T-helper 2 cell treated with Interferon-gamma antibody and Interleukin-4, amounts not matched to agents 5 μg/mL and 100 μg/mL, for 36 hours (primary cell): ENCODE data around the gene GOLGA6D.
"Not testable (repeated sequence)": the region's sequence is repeated elsewhere in the genome, so short reads cannot be mapped to it uniquely, and the experiment has no call there.

Experiments used
- DNase-seq: peaks from one replicate; pipeline ENCODE4 v3.0.0; 2021; ENCODE audit warnings: low spot score
- H3K27ac Mint-ChIP-seq: one replicate; pipeline ENCODE4 v1.8.0; 2021; ENCODE audit warnings: mild to moderate bottlenecking, mixed read lengths
- H3K27me3 Mint-ChIP-seq: one replicate; pipeline ENCODE4 v1.8.0; 2021; ENCODE audit warnings: low read depth, mixed read lengths
- H3K36me3 Mint-ChIP-seq: one replicate; pipeline ENCODE4 v1.8.0; 2021; ENCODE audit warnings: low read depth, mixed read lengths
- H3K4me1 Mint-ChIP-seq: one replicate; pipeline ENCODE4 v1.8.0; 2021; ENCODE audit warnings: low read depth, mixed read lengths
- H3K4me3 Mint-ChIP-seq: one replicate; pipeline ENCODE4 v1.8.0; 2022; ENCODE audit warnings: mild to moderate bottlenecking, moderate library complexity, mixed read lengths
- H3K9me3 Mint-ChIP-seq: one replicate; pipeline ENCODE4 v1.8.0; 2021; ENCODE audit warnings: mixed read lengths

GOLGA6D gene

GRCh38 chr15:75307778-75308390 lies 25.2 kb downstream of the GOLGA6D start:
- Mint-ChIP-seq H3K27me3 (peaks cover 47% of the 10 kb centered on the region), H3K27ac (no peak overlapping the region), H3K36me3 (no peaks in the 10 kb centered on the region), H3K9me3 (no peaks in the 10 kb centered on the region), H3K4me3 (no peak overlapping the region), H3K4me1 (peaks cover 2% of the 10 kb centered on the region)
- no peak for DNase-seq

GRCh38 chr15:75309711-75310110 lies 27.1 kb downstream of the GOLGA6D start:
- DNase-seq, result no peak
- H3K36me3 Mint-ChIP-seq, result no peaks in the 10 kb centered on the region
- no peak overlapping the region for H3K27ac Mint-ChIP-seq
- H3K4me1 Mint-ChIP-seq, result peaks cover 2% of the 10 kb centered on the region
- H3K4me3 Mint-ChIP-seq, result no peak overlapping the region
- peaks cover 35% of the 10 kb centered on the region for H3K27me3 Mint-ChIP-seq
- H3K9me3 Mint-ChIP-seq, result no peaks in the 10 kb centered on the region

GRCh38 chr15:75312548-75312947 lies 29.9 kb downstream of the GOLGA6D start:
- not testable (repeated sequence) for H3K4me3 Mint-ChIP-seq

GRCh38 chr15:75313116-75313845 lies 30.6 kb downstream of the GOLGA6D start:
- Mint-ChIP-seq H3K9me3 (no peaks in the 10 kb centered on the region), H3K27me3 (peaks cover 16% of the 10 kb centered on the region), H3K4me1 (no peaks in the 10 kb centered on the region), H3K36me3 (no peaks in the 10 kb centered on the region), H3K27ac (no peak overlapping the region), H3K4me3 (no peak overlapping the region)
- no peak for DNase-seq

More at GRCh38 chr15:75312548-75312947, 29.9 kb downstream of the GOLGA6D start:
- H3K36me3 Mint-ChIP-seq, DNase-seq, H3K27ac Mint-ChIP-seq, H3K4me1 Mint-ChIP-seq, H3K9me3 Mint-ChIP-seq: not testable (repeated sequence)
- peaks cover 22% of the 10 kb centered on the region for H3K27me3 Mint-ChIP-seq

GRCh38 chr15:75314552-75315290 lies 32.1 kb downstream of the GOLGA6D start:
- Mint-ChIP-seq H3K4me1 (no peaks in the 10 kb centered on the region), H3K27ac (no peak overlapping the region)

GRCh38 chr15:75319231-75319897 lies 36.7 kb downstream of the GOLGA6D start:
- not testable (repeated sequence) for H3K27me3 Mint-ChIP-seq, H3K9me3 Mint-ChIP-seq, H3K27ac Mint-ChIP-seq

More at GRCh38 chr15:75314552-75315290, 32.1 kb downstream of the GOLGA6D start:
- no peaks in the 10 kb centered on the region for H3K9me3 Mint-ChIP-seq
- H3K36me3 Mint-ChIP-seq, result no peaks in the 10 kb centered on the region
- no peak for DNase-seq
- peaks cover 7% of the 10 kb centered on the region for H3K27me3 Mint-ChIP-seq
- H3K4me3 Mint-ChIP-seq, result no peak overlapping the region

GRCh38 chr15:75321711-75322110 lies 39.1 kb downstream of the GOLGA6D start:
- no peaks in the 10 kb centered on the region for H3K4me1 Mint-ChIP-seq
- no peak overlapping the region for H3K27ac Mint-ChIP-seq
- DNase-seq, result no peak
- H3K4me3 Mint-ChIP-seq, result no peak overlapping the region
- H3K9me3 Mint-ChIP-seq, result no peaks in the 10 kb centered on the region
- H3K36me3 Mint-ChIP-seq, result no peaks in the 10 kb centered on the region
- peaks cover 8% of the 10 kb centered on the region for H3K27me3 Mint-ChIP-seq

More at GRCh38 chr15:75319231-75319897, 36.7 kb downstream of the GOLGA6D start:
- not testable (repeated sequence) for DNase-seq, H3K4me1 Mint-ChIP-seq, H3K4me3 Mint-ChIP-seq, H3K36me3 Mint-ChIP-seq

GRCh38 chr15:75325922-75326321 lies 43.3 kb downstream of the GOLGA6D start:
- Mint-ChIP-seq H3K4me3 (no peak overlapping the region), H3K27me3 (peaks cover 6% of the 10 kb centered on the region), H3K27ac (no peak overlapping the region), H3K4me1 (no peaks in the 10 kb centered on the region), H3K36me3 (no peaks in the 10 kb centered on the region), H3K9me3 (no peaks in the 10 kb centered on the region)
- no peak for DNase-seq

GRCh38 chr15:75327005-75327404 lies 44.4 kb downstream of the GOLGA6D start:
- Mint-ChIP-seq H3K36me3 (no peaks in the 10 kb centered on the region), H3K4me1 (no peaks in the 10 kb centered on the region), H3K27ac (no peak overlapping the region), H3K9me3 (no peaks in the 10 kb centered on the region), H3K4me3 (no peak overlapping the region), H3K27me3 (peaks cover 1% of the 10 kb centered on the region)
- no peak for DNase-seq

- DNase-seq, result no peak
- no peaks in the 10 kb centered on the region for H3K36me3 Mint-ChIP-seq
- no peaks in the 10 kb centered on the region for H3K9me3 Mint-ChIP-seq
- H3K4me3 Mint-ChIP-seq, result no peak overlapping the region
- no peak overlapping the region for H3K27ac Mint-ChIP-seq
- H3K4me1 Mint-ChIP-seq, result no peaks in the 10 kb centered on the region
- no peaks in the 10 kb centered on the region for H3K27me3 Mint-ChIP-seq
Measured at GRCh38 chr15:75327491-75327890, 44.9 kb downstream of the GOLGA6D start.

- no peaks in the 10 kb centered on the region for H3K4me1 Mint-ChIP-seq
- DNase-seq, result no peak
- H3K4me3 Mint-ChIP-seq, result no peak overlapping the region
- H3K36me3 Mint-ChIP-seq, result no peaks in the 10 kb centered on the region
- no peaks in the 10 kb centered on the region for H3K27me3 Mint-ChIP-seq
- H3K27ac Mint-ChIP-seq, result no peak overlapping the region
- no peaks in the 10 kb centered on the region for H3K9me3 Mint-ChIP-seq
Measured at GRCh38 chr15:75328493-75329314, 46.1 kb downstream of the GOLGA6D start.

- H3K27me3 Mint-ChIP-seq, result no peaks in the 10 kb centered on the region
- no peak overlapping the region for H3K27ac Mint-ChIP-seq
- no peaks in the 10 kb centered on the region for H3K9me3 Mint-ChIP-seq
- DNase-seq, result no peak
- no peaks in the 10 kb centered on the region for H3K36me3 Mint-ChIP-seq
- H3K4me3 Mint-ChIP-seq, result no peak overlapping the region
- H3K4me1 Mint-ChIP-seq, result no peaks in the 10 kb centered on the region
Measured at GRCh38 chr15:75329571-75329970, 46.9 kb downstream of the GOLGA6D start.

- H3K4me1 Mint-ChIP-seq, result peaks cover 14% of the 10 kb centered on the region
- H3K36me3 Mint-ChIP-seq, result not testable (repeated sequence)
Measured at GRCh38 chr15:75332093-75332492, 49.5 kb downstream of the GOLGA6D start.

More at GRCh38 chr15:75332093-75332492, 49.5 kb downstream of the GOLGA6D start:
- H3K9me3 Mint-ChIP-seq, H3K27me3 Mint-ChIP-seq, H3K27ac Mint-ChIP-seq, H3K4me3 Mint-ChIP-seq, DNase-seq: not testable (repeated sequence)
